Retinal pigment epithelial cell (primary cell): Measurements from ENCODE around the gene XRCC1.

Source experiments
- DNase-seq: peaks from one replicate; pipeline ENCODE4 v3.0.0-alpha.2; 2010; ENCODE audit warnings: low read depth
- H3K4me3 ChIP-seq: 2 replicates; pipeline ENCODE4 v1.5.1; 2011; ENCODE audit warnings: mild to moderate bottlenecking, low read length, control low read depth, moderate library complexity
- TF ChIP-seq, protein P1 (sequence below): conservative IDR thresholded peaks from 2 replicates; pipeline ENCODE4 v1.5.1; 2011; ENCODE audit warnings: low read depth, low read length, control low read depth, inconsistent platforms

The XRCC1 gene

DNA sequence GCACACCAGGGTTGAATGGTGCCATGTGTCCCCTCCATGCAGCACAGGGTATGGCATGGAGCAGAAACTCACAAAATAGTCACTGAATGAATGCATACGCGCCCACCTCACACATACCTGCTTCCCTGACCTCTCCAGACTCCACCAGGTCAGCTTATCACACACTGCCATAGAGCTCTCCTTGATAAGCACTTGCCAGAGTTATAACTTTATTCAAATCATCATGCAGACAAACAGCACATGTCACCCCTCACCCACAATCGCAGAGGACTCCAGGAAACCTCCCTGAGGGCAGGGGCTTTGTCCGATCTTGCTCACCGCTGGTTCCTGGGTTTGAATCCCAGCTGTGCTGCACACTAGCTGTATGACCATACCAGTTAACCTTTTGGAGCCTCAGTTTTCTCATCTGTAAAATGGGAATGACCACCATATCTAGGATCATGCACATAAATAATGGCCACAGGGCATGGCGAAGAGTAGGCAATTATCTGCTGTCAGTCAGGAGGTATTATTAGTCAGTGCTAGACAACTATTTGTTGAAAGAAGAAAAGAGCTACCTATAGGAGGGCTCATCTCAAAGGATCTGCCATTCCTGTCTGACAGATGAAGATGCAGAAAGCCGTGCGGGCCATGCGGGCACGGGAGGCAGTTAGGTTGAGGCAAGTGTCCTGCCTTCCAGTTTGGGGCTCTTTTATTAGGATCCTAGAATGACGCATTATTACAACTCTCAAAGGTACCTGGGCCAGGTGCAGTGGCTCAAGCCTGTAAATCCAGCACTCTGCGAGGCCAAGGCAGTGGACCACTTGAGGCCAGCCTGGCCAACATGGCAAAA is 14.0 kb downstream of the XRCC1 start:
- TF ChIP-seq, protein P1, sequence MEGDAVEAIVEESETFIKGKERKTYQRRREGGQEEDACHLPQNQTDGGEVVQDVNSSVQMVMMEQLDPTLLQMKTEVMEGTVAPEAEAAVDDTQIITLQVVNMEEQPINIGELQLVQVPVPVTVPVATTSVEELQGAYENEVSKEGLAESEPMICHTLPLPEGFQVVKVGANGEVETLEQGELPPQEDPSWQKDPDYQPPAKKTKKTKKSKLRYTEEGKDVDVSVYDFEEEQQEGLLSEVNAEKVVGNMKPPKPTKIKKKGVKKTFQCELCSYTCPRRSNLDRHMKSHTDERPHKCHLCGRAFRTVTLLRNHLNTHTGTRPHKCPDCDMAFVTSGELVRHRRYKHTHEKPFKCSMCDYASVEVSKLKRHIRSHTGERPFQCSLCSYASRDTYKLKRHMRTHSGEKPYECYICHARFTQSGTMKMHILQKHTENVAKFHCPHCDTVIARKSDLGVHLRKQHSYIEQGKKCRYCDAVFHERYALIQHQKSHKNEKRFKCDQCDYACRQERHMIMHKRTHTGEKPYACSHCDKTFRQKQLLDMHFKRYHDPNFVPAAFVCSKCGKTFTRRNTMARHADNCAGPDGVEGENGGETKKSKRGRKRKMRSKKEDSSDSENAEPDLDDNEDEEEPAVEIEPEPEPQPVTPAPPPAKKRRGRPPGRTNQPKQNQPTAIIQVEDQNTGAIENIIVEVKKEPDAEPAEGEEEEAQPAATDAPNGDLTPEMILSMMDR = no peak
- H3K4me3 ChIP-seq = no peak overlapping the region

GRCh38 chr19:43560687-43561086 is 14.6 kb downstream of the XRCC1 start:
- no peak overlapping the region for H3K4me3 ChIP-seq
- TF ChIP-seq, protein P1 = no peak
- no peak for DNase-seq

More for the DNA sequence above, 14.0 kb downstream of the XRCC1 start:
- no peak for DNase-seq

GRCh38 chr19:43555185-43555770 is 20.0 kb downstream of the XRCC1 start:
- no peak overlapping the region for H3K4me3 ChIP-seq
- TF ChIP-seq, protein P1 = peak; percentile 98
- no peak for DNase-seq

- DNase-seq = no peak
Measured at GRCh38 chr19:43554317-43554895, 20.9 kb downstream of the XRCC1 start.

DNA sequence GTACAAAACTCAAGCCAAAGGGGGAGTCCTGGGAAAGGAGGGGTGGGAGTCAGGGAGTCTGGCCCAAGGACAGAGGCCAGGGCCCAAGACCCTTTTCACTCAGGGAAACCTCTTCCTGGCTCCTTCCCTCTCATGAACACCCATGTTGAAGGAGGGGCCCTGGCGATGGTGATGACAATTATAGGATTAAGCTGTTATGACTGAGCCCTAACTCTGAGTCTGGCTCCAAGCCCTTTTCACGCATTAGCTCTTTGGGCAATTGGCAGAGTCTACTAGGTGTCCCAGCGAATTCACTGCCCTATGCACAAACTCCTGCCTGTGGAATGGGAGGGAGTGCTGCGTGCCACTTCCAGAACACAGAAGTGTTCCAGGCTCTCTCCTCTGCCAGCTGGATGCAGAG is 21.7 kb downstream of the XRCC1 start:
- H3K4me3 ChIP-seq = no peak overlapping the region
- TF ChIP-seq, protein P1 = no peak
- no peak for DNase-seq

More at GRCh38 chr19:43554317-43554895, 20.9 kb downstream of the XRCC1 start:
- H3K4me3 ChIP-seq = no peak overlapping the region
- TF ChIP-seq, protein P1 = no peak

DNA sequence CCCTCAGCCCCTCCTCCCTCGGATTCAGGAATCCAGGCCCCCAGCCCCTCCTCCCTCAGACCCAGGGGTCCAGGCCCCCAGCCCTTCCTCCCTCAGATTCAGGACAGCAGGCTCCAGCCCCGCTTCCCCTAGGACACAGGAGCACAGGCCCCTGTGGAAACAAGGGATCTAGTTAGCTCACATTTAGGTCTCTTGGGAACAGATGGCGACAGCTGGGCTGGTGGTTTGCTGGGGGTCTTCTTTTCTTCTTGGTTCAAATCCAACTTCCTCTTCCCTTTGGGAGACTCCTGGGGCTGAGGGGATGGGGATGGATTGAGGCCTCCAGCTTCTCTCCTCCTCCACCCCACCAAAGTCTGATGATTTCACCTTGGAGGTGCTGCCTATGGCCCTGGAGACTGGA is 22.7 kb downstream of the XRCC1 start:
- no peak for DNase-seq
- TF ChIP-seq, protein P1 = no peak
- no peak overlapping the region for H3K4me3 ChIP-seq

DNA sequence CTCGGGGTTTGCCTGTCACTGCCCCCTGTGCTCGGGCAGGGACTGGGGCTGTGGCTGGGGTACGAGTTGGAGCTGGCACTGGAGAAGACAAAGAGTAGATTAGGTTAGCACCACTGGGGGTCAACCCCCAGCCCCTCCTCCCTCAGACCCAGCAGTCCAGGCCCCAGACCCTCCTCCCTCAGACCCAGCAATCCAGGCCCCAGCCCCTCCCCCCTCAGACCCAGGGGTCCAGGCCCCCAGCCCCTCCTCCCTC is 23.2 kb downstream of the XRCC1 start:
- TF ChIP-seq, protein P1 = no peak
- no peak overlapping the region for H3K4me3 ChIP-seq
- no peak for DNase-seq
